Measurements from ENCODE around the gene CNOT9. TPM values are rescaled to one million over a fixed set of nuclear protein-coding genes. Genes with fewer than 3 reads are reported as not detected.

Gene CNOT9
- 92.4 and 101 TPM in 2 replicates for total RNA-seq (2016; rRNA removed; fragmentation: Illumina TruSeq; extraction: Trizol)
- 20.1 and 22.8 TPM in 2 replicates for total RNA-seq (2016; cell fraction: cytosol; rRNA removed; fragmentation: Illumina TruSeq; extraction: Trizol; ENCODE audit: low read depth)
- 90.5 and 108 TPM in 2 replicates for total RNA-seq (2016; cell fraction: insoluble cytoplasmic fraction; rRNA removed; fragmentation: Illumina TruSeq; extraction: Trizol)
- total RNA-seq (2016; cell fraction: membrane; rRNA removed; fragmentation: Illumina TruSeq; extraction: Trizol) = 62.2 and 62.5 TPM in 2 replicates
- 88.2 and 95.4 TPM in 2 replicates for total RNA-seq (2016; cell fraction: nucleus; rRNA removed; fragmentation: Illumina TruSeq; extraction: Trizol)
- polyA plus RNA-seq (2011; rRNA removed) = 71.0 and 82.6 TPM in 2 replicates
- polyA plus RNA-seq (2011; cell fraction: cytosol; rRNA removed) = 49.8 and 55.3 TPM in 2 replicates
- 87.2 and 87.7 TPM in 2 replicates for polyA plus RNA-seq (2011; cell fraction: nucleus; rRNA removed)
- 33.2 and 42.6 TPM in 2 replicates for polyA plus RNA-seq (2012)
- polyA plus RNA-seq (2016; cell fraction: cytosol; fragmentation: Illumina TruSeq; extraction: Trizol; ENCODE audit: low read depth) = 11.3 and 14.7 TPM in 2 replicates
- polyA plus RNA-seq (2016; cell fraction: insoluble cytoplasmic fraction; fragmentation: Illumina TruSeq; extraction: Trizol; ENCODE audit: low read depth) = 92.0 and 94.6 TPM in 2 replicates
- polyA plus RNA-seq (2016; cell fraction: membrane; fragmentation: Illumina TruSeq; extraction: Trizol; ENCODE audit: low read depth) = 34.0 and 37.1 TPM in 2 replicates
- 131 TPM in 2 replicates for polyA plus RNA-seq (2016; cell fraction: nucleus; fragmentation: Illumina TruSeq; extraction: Trizol; ENCODE audit: insufficient read depth, low read depth)
- polyA minus RNA-seq (2011; rRNA and poly(A)+ RNA removed; ENCODE audit: low replicate concordance) = 120 and 128 TPM in 2 replicates
- 63.2 and 66.3 TPM in 2 replicates for polyA minus RNA-seq (2011; cell fraction: cytosol; rRNA and poly(A)+ RNA removed)
- 109 and 117 TPM in 2 replicates for polyA minus RNA-seq (2011; cell fraction: nucleus; rRNA and poly(A)+ RNA removed)
- percentile 95 among the genes with signal in this experiment for Bru-seq, nascent RNA
- BruChase-seq, experiment 1, labeled RNA remaining after a 6-hour chase = percentile 94 among the genes with signal in this experiment
- BruChase-seq, experiment 2, labeled RNA remaining after a 2-hour chase = percentile 95 among the genes with signal in this experiment
- long read RNA-seq, experiment 1, full-length matches to known transcripts = 43 of 162 reads
- long read RNA-seq, experiment 1, partial matches to known transcripts = 1 of 162 reads
- long read RNA-seq, experiment 1, other reads (novel, unspliced or antisense) = 118 of 162 reads
- long read RNA-seq, experiment 2, full-length matches to known transcripts = 29 of 95 reads
- long read RNA-seq, experiment 2, partial matches to known transcripts = 11 of 95 reads
- long read RNA-seq, experiment 2, other reads (novel, unspliced or antisense) = 55 of 95 reads

- Histone ChIP-seq H3K79me2 (ENCODE audit: insufficient read depth, low read length) (peaks cover 92% of the 10 kb centered on the region), H3K9me3 (ENCODE audit: low read length) (no peaks in the 10 kb centered on the region), H2AFZ (ENCODE audit: low read length) (peak within 1 kb of the TSS; percentile 85), H3K27ac (ENCODE audit: extremely low read length, insufficient read depth, low read length) (peak within 1 kb of the TSS; percentile 97), H3K4me2 (ENCODE audit: low read depth, low read length) (peak within 1 kb of the TSS; percentile 95), H3K36me3 (replicated peaks in 1 of 2; ENCODE audit: control insufficient read depth in 1 of 2, insufficient read depth in 2 of 2, low read length in 2 of 2) (peaks cover 2 to 26% of the 10 kb centered on the region in 2 experiments), H3K27me3 (ENCODE audit: control insufficient read depth in 1 of 2, insufficient read depth in 2 of 2, low read length in 2 of 2) (peaks cover 0 to 6% of the 10 kb centered on the region in 2 experiments; a peak in 1 of 5 replicates), H4K20me1 (ENCODE audit: insufficient read depth, low read length) (peaks cover 12% of the 10 kb centered on the region), H3K4me3 (replicated peaks in 1 of 3; ENCODE audit: insufficient read depth in 1 of 3, low read depth in 2 of 3, low read length in 3 of 3) (peak within 1 kb of the TSS; percentile 89 to 97 (median 91)), H3K9ac (ENCODE audit: insufficient read depth, low read depth, low read length) (peak within 1 kb of the TSS; percentile 96), H3K4me1 (ENCODE audit: insufficient read depth, low read length) (peaks cover 63% of the 10 kb centered on the region)
- in situ Hi-C loops (cut with HindIII; ENCODE audit: extremely low pct_ligation_motif_present, low pct_unique_long_range_greater_than_20kb) = no loop called here
- no TSS peak for BruUV-seq (replicated peaks)
- POLR2A ChIA-PET = interaction anchor here (0.6 to 1.0 kb wide), 6 partner anchors 18 to 245 kb away, joined by 3 to 5 read pairs (median 3); partner anchors contain the start of genes BCS1L, PLCD4 and ZNF142
- peak; percentile 98 for DNase-seq (ENCODE audit: low spot score)
- 2% methylated on average over 58 of the region's 77 CpGs for WGBS (ENCODE audit: low lambda C conversion rate)
- intact Hi-C loops (cut with micrococcal nuclease; ENCODE audit: unreplicated experiment) = loop anchor here (2.0 to 10.0 kb wide), 3 partner anchors 90 to 274 kb away; partner anchors contain the start of genes BCS1L, CTDSP1, TMBIM1 and ZNF142
- FAIRE-seq = peak; percentile 88
- peak; percentile 90 for ATAC-seq
- CTCF ChIA-PET (ENCODE audit: low intra/inter-chr PET ratio, low total read pairs) = no interaction called here
- TF ChIP-seq BCL3 (CRISPR knock-in tag; IDR thresholded peaks at IDR 0.05) = peak; percentile 96
- peak; percentile 86 for TF ChIP-seq ZNF446 (CRISPR knock-in tag; IDR thresholded peaks at IDR 0.05)
- no peak for TF ChIP-seq KAT2B (IDR thresholded peaks at IDR 0.05; ENCODE audit: borderline replicate concordance, low read depth, low read length)
- TF ChIP-seq NFE2L1 (CRISPR knock-in tag; IDR thresholded peaks at IDR 0.05; ENCODE audit: borderline replicate concordance) = no peak
- TF ChIP-seq ESRRA (CRISPR knock-in tag; IDR thresholded peaks at IDR 0.05; ENCODE audit: low read depth) = peak; percentile 83
- peak; percentile 82; the same call in 1 of the 2 replicates for TF ChIP-seq SALL2 (CRISPR knock-in tag; IDR thresholded peaks at IDR 0.05)
- TF ChIP-seq KLF12 (CRISPR knock-in tag; IDR thresholded peaks at IDR 0.05; ENCODE audit: borderline replicate concordance) = peak; percentile 91
- no peak for TF ChIP-seq PLRG1 (conservative IDR thresholded peaks at IDR 0.05)
- TF ChIP-seq SP5 (CRISPR knock-in tag; IDR thresholded peaks at IDR 0.05; ENCODE audit: borderline replicate concordance, low read depth) = peak; percentile 77
- 0 out of 2 replicates have a peak, but pooled peaks have one; percentile 57 for TF ChIP-seq ZNF281 (CRISPR knock-in tag; IDR thresholded peaks at IDR 0.05; ENCODE audit: borderline replicate concordance)
- peak; percentile 99 for TF ChIP-seq ZIK1 (CRISPR knock-in tag; IDR thresholded peaks at IDR 0.05; ENCODE audit: borderline replicate concordance, low read depth)
These were observed at the start of gene CNOT9, which contains the start of gene USP37 for GRCh38 chr2:218568190-218569037. TSS of gene CNOT9 (plus strand) at chr2:218568839. CDS start at chr2:218568955, 116 bp downstream. TSS of gene USP37 (minus strand) at chr2:218568351. CDS start at chr2:218558653, 9,698 bp downstream.

Data from HepG2 (cell line).